AG09309 (cell line): Measurements from ENCODE around the gene HCN2.

Source experiments
- DNase-seq: peaks from one replicate; pipeline ENCODE4 v3.0.0-alpha.2; 2010; ENCODE audit warnings: low read depth
- H3K4me3 ChIP-seq: 2 replicates; pipeline ENCODE4 v1.5.1; 2011; ENCODE audit warnings: mild to moderate bottlenecking, low read depth, low read length, moderate library complexity; ENCODE audit not compliant: control insufficient read depth
- CTCF ChIP-seq: IDR thresholded peaks from 2 replicates; pipeline ENCODE4 v1.5.1; 2011; ENCODE audit warnings: mild to moderate bottlenecking, low read depth, low read length, inconsistent platforms; ENCODE audit not compliant: insufficient read depth, control insufficient read depth; ENCODE audit errors: missing control alignments

The HCN2 gene

DNA sequence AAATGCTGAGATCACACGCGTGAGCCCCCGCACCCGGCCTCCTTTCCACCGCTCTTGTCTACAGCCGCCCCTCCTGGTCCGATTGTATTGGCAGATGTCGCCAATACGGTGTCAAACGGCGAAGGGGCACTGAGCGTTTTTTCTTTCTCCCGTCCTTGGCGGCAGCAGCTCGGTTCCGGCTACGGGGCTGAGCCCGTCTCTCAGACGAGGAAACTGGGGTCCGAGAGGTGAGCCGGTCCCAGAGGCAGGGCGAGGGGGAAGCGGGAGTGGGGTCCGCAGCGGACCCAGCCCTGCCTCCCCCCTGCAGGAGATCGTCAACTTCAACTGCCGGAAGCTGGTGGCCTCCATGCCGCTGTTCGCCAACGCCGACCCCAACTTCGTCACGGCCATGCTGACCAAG is 23.3 kb downstream of the HCN2 start:
- TF ChIP-seq CTCF, result no peak
- no peak for DNase-seq
- H3K4me3 ChIP-seq, result no peak overlapping the region

DNA sequence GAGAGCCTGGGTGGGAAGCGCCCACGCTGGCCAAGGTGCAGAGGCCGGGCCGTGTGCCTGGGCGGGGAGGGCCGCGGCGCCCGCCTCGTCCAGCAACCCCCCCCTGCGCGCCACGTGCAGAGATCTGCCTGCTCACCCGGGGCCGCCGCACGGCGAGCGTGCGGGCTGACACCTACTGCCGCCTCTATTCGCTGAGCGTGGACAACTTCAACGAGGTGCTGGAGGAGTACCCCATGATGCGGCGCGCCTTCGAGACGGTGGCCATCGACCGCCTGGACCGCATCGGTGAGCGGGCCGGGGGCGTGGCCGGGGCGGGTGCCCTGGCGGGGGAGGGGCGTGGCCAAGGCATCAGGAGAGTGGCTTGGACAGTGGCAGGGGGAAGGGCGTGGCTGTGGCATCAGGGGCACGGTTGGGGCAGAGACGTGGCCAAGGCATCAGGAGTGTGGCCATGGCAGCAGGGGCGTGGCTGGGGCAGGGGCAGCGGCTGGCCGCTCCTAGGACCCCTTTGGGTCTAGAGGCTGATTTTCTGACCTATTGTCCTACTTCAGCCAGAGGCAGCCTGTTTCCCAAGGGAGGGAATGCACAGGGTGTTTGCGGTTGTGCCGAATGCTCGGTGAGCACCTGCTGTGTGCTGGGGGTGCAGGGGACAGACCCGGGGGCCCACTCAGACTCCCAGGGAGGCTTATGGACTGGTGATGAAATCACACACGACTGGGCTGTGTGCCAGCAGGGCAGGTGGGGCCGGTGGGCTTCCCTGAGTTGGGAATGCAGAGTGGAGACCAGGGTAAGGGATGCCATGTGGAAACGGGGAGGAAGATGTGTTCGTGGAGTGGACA is 24.3 kb downstream of the HCN2 start:
- H3K4me3 ChIP-seq, result no peak overlapping the region
- TF ChIP-seq CTCF, result no peak
- DNase-seq, result no peak

- no peak for DNase-seq
- no peak for TF ChIP-seq CTCF
- no peak overlapping the region for H3K4me3 ChIP-seq
These were observed 25.9 kb downstream of the HCN2 start for GRCh38 chr19:615619-616018.

- no peak for TF ChIP-seq CTCF
- DNase-seq, result no peak
- no peak overlapping the region for H3K4me3 ChIP-seq
These were observed 26.5 kb downstream of the HCN2 start for GRCh38 chr19:616062-616700.

GRCh38 chr19:616747-617526 is 27.3 kb downstream of the HCN2 start:
- no peak for TF ChIP-seq CTCF
- DNase-seq, result no peak
- H3K4me3 ChIP-seq, result no peak overlapping the region

DNA sequence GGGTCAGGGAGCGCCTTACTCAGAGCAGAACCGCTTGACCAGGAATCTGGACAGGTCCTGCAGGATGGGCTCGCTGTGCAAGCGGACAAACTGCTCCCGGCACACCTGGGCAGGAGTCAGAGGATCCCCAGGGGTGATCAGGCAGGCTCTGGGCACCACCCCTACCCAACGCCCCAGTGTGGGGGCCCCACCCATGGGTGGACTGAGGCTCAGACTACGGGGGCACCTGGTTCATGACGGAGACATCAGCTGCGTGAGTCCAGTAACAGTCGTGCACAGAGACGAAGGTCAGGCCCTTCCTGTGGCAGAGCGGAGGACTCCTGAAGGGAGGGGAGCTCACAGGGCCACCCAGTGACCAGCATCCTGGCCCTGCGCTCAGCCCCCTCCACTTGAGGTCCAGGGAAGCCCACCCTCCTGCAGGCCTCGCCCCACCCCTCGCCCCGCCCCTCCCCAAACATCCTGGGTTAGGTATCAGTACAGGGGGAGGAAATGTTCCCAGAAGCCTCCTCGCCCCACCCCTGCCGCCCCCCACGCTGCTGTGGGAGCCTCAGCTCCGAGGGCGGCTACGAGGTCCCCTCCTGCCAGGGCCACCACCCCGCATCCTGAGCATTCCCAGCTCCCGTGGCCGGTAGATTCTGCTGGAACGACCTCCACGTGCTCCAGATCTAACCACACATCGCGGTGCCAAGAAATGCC is 28.0 kb downstream of the HCN2 start:
- no peak for DNase-seq
- TF ChIP-seq CTCF, result no peak
- H3K4me3 ChIP-seq, result no peak overlapping the region
